HepG2 (cell line): ENCODE results near the gene TNFAIP8L2. TPM values are rescaled to one million over a fixed set of nuclear protein-coding genes. Genes with fewer than 3 reads are reported as not detected.
A peak's percentile ranks its signal among the peaks of the same experiment; 100 is the strongest.

Experiments used
- ATF3 ChIP-seq: sonication (generic); formaldehyde crosslinking; IDR thresholded peaks from 2 replicates; pipeline ENCODE4 v1.4.0; 2020; ENCODE audit warnings: missing genetic modification reagents
- DNMT1 ChIP-seq: sonication (generic); formaldehyde crosslinking; IDR thresholded peaks from 2 replicates; pipeline ENCODE4 v1.5.1; 2020; ENCODE audit warnings: mild to moderate bottlenecking, missing genetic modification reagents
- FOSL2 ChIP-seq: sonication (generic); formaldehyde crosslinking; IDR thresholded peaks from 2 replicates; pipeline ENCODE4 v1.4.0; 2020; ENCODE audit warnings: missing genetic modification reagents
- MAZ ChIP-seq, 2 experiments: sonication (generic) in 1 of 2; formaldehyde crosslinking in 1 of 2; IDR thresholded peaks; 2 replicates each; pipeline versions ENCODE4 v1.5.0 to v1.6.1; 2012 to 2020; ENCODE audit warnings: low read depth in 2 of 2, mild to moderate bottlenecking in 2 of 2, borderline replicate concordance in 1 of 2, improper control_type of control experiment in 1 of 2, low read length in 1 of 2, missing genetic modification reagents in 1 of 2, moderate library complexity in 1 of 2
- MNT ChIP-seq: fragments of 450-650 bp; IDR thresholded peaks from 2 replicates; pipeline ENCODE4 v1.6.1; 2016
- SRSF4 ChIP-seq: fragments of 200-400 bp; formaldehyde crosslinking; IDR thresholded peaks from one replicate; pipeline ENCODE4 v1.6.1; 2018; ENCODE audit warnings: mild to moderate bottlenecking, low read depth, low read length, moderate library complexity; ENCODE audit not compliant: poor library complexity, severe bottlenecking
- TRAFD1 ChIP-seq: sonication (generic); formaldehyde crosslinking; IDR thresholded peaks from 2 replicates; pipeline ENCODE4 v1.5.1; 2020; ENCODE audit warnings: missing genetic modification reagents, mild to moderate bottlenecking, borderline replicate concordance
- ZNF318 ChIP-seq: sonication (generic); formaldehyde crosslinking; IDR thresholded peaks from 2 replicates; pipeline ENCODE4 v1.4.0; 2020; ENCODE audit warnings: mild to moderate bottlenecking, missing genetic modification reagents
- ZNF362 ChIP-seq: sonication (generic); formaldehyde crosslinking; IDR thresholded peaks from 2 replicates; pipeline ENCODE4 v1.4.0; 2020; ENCODE audit warnings: missing genetic modification reagents, mild to moderate bottlenecking, borderline replicate concordance
- polyA plus RNA-seq, 8 experiments: library from polyadenylated mRNA; depleted of rRNA in 3 of 8; stranded (reverse) in 7 of 8; unstranded in 1 of 8; fragments of >200 nt; fragmentation: Illumina TruSeq in 4 of 8; extraction: Trizol in 4 of 8; gene quantifications; 2 replicates each; pipeline versions ENCODE4 v1.2.1 to v1.2.3, GENCODE V29; 2011 to 2016; ENCODE audit warnings: low read depth in 4 of 8, missing spikeins in 1 of 8, mixed read lengths in 1 of 8; ENCODE audit not compliant: insufficient read depth in 1 of 8
- total RNA-seq, 5 experiments: library from RNA; depleted of rRNA; stranded (reverse); fragments of >200 nt; fragmentation: Illumina TruSeq; extraction: Trizol; gene quantifications; 2 replicates each; pipeline ENCODE4 v1.2.3, GENCODE V29; 2016; ENCODE audit warnings: low read depth in 1 of 5

Gene TNFAIP8L2
- total and polyA plus RNA-seq, 2 of the 13 experiments (the other 11 are each of a cell fraction or from before 2014, with no cell fraction given) = not detected

- TF ChIP-seq ZNF318 (no peak), SRSF4 (no peak), FOSL2 (CRISPR knock-in tag) (no peak), ATF3 (CRISPR knock-in tag) (no peak), TRAFD1 (CRISPR knock-in tag) (no peak), DNMT1 (CRISPR knock-in tag) (no peak), ZNF362 (CRISPR knock-in tag) (peak; percentile 91), MNT (no peak), MAZ (IDR thresholded peaks at IDR 0.05; ENCODE audit: borderline replicate concordance, low read depth, low read length) (no peak), MAZ (CRISPR knock-in tag; IDR thresholded peaks at IDR 0.05; ENCODE audit: low read depth) (peak; percentile 15; the same call in 1 of the 2 replicates)
Measured at GRCh38 chr1:151196292-151196800, 39.9 kb downstream of the TNFAIP8L2 start (continued).
